Endothelial cell of umbilical vein (primary cell): ENCODE results near the gene ENDOG. TPM values are rescaled to one million over a fixed set of nuclear protein-coding genes. Genes with fewer than 3 reads are reported as not detected.

Experiments
- BruUV-seq: library from RNA; stranded (reverse); fragments of 400-500 nt; replicated peaks from 2 replicates; lab custom pipeline; 2021; lab: Mats Ljungman, UMichigan
- CTCF ChIA-PET: fragments of 300-600, 350-600 bp; sonication (Branson Sonifier 250); formaldehyde crosslinking; loops from one replicate; lab custom pipeline; 2021; ENCODE audit warnings: antibody characterized with exemption, inconsistent platforms; lab: Charles Lee
- POLR2A ChIA-PET: fragments of 300-600, 350-600 bp; sonication (Branson Sonifier 250); formaldehyde crosslinking; loops from one replicate; lab custom pipeline; 2021; ENCODE audit warnings: antibody characterized with exemption, inconsistent platforms; lab: Charles Lee
- DNase-seq: peaks from one replicate; pipeline ENCODE4 v3.0.0-alpha.2; 2011; ENCODE audit warnings: low read depth, low spot score
- FAIRE-seq: peaks from 2 replicates; lab custom pipeline; 2011; peaks lifted over from hg19 to GRCh38; lab: Jason Lieb, UNC
- H2AFZ ChIP-seq: 2 replicates; pipeline ENCODE4 v1.6.0; 2012; ENCODE audit warnings: low read depth, low read length, control low read depth, inconsistent platforms
- H3K27ac ChIP-seq: 2 replicates; pipeline ENCODE4 v1.5.1; 2011; ENCODE audit warnings: low read depth, mild to moderate bottlenecking, control low read depth, low read length, moderate library complexity; ENCODE audit not compliant: insufficient read depth
- H3K27me3 ChIP-seq, 2 experiments: 2 replicates each; pipeline versions ENCODE4 v1.6.0 to v1.6.1; 2011; ENCODE audit warnings: low read length in 2 of 2, mixed read lengths in 1 of 2; ENCODE audit not compliant: control insufficient read depth in 2 of 2, insufficient read depth in 2 of 2
- H3K36me3 ChIP-seq, 2 experiments: 2 replicates in 1 of 2; 3 replicates in 1 of 2; pipeline ENCODE4 v1.5.1; 2011; ENCODE audit warnings: low read length in 2 of 2, mild to moderate bottlenecking in 1 of 2, moderate library complexity in 1 of 2; ENCODE audit not compliant: control insufficient read depth in 2 of 2, insufficient read depth in 2 of 2; ENCODE audit errors: extremely low read depth in 1 of 2
- H3K4me1 ChIP-seq: 3 replicates; pipeline ENCODE4 v1.5.1; 2011; ENCODE audit warnings: mild to moderate bottlenecking, low read length; ENCODE audit not compliant: control insufficient read depth, insufficient read depth; ENCODE audit errors: extremely low read depth
- H3K4me2 ChIP-seq: 2 replicates; pipeline ENCODE4 v1.6.1; 2011; ENCODE audit warnings: low read length, control low read depth, mixed read lengths; ENCODE audit not compliant: insufficient read depth
- H3K4me3 ChIP-seq, 3 experiments: fragments of 200-600 bp in 1 of 3; sonication (generic), shearing (Covaris generic) in 1 of 3; replicated peaks in 1 of 3; 2 replicates each; pipeline ENCODE4 v1.5.1; 2011 to 2016; ENCODE audit warnings: control low read depth in 3 of 3, low read length in 3 of 3, mild to moderate bottlenecking in 2 of 3, inconsistent platforms in 1 of 3, low read depth in 1 of 3, moderate library complexity in 1 of 3; ENCODE audit not compliant: insufficient read depth in 1 of 3
- H3K79me2 ChIP-seq: 2 replicates; pipeline ENCODE4 v1.6.0; 2012; ENCODE audit warnings: low read length, inconsistent platforms; ENCODE audit not compliant: control insufficient read depth, insufficient read depth
- H3K9ac ChIP-seq: replicated peaks from 2 replicates; pipeline ENCODE3; 2011; ENCODE audit warnings: low read length, control low read depth; ENCODE audit not compliant: insufficient read depth; ENCODE audit errors: extremely low read depth
- H3K9me1 ChIP-seq: replicated peaks from 3 replicates; pipeline ENCODE4 v1.6.0; 2011; ENCODE audit warnings: mild to moderate bottlenecking, low read length; ENCODE audit not compliant: control insufficient read depth, insufficient read depth; ENCODE audit errors: extremely low read depth
- H3K9me3 ChIP-seq: replicated peaks from 2 replicates; pipeline ENCODE4 v1.5.1; 2012; ENCODE audit warnings: low read length, inconsistent platforms; ENCODE audit not compliant: control insufficient read depth, insufficient read depth
- H4K20me1 ChIP-seq: replicated peaks from 2 replicates; pipeline ENCODE3; 2011; ENCODE audit warnings: mild to moderate bottlenecking, low read length; ENCODE audit not compliant: control insufficient read depth, insufficient read depth; ENCODE audit errors: extremely low read depth
- EZH2 ChIP-seq: IDR thresholded peaks from 2 replicates; pipeline ENCODE4 v1.6.1; 2012; ENCODE audit warnings: borderline replicate concordance, low read depth, mild to moderate bottlenecking, moderate library complexity, low read length, inconsistent platforms; ENCODE audit not compliant: severe bottlenecking
- FOS ChIP-seq: IDR thresholded peaks from 2 replicates; pipeline ENCODE4 v1.6.1; 2011; ENCODE audit warnings: mild to moderate bottlenecking, low read length, moderate library complexity, borderline replicate concordance; ENCODE audit not compliant: insufficient read depth
- JUN ChIP-seq: IDR thresholded peaks from 2 replicates; pipeline ENCODE4 v1.6.1; 2011; ENCODE audit warnings: borderline replicate concordance, low read depth; ENCODE audit not compliant: insufficient read length, insufficient read depth
- POLR2A ChIP-seq: IDR thresholded peaks from 2 replicates; pipeline ENCODE4 v1.6.1; 2012; ENCODE audit warnings: low read depth, mild to moderate bottlenecking, control low read depth, low read length
- POLR2AphosphoS5 ChIP-seq: IDR thresholded peaks from 2 replicates; pipeline ENCODE4 v1.6.1; 2012; ENCODE audit warnings: low read depth, mild to moderate bottlenecking, control low read depth, low read length, moderate library complexity; ENCODE audit not compliant: insufficient read depth
- dilution Hi-C: fragments of 300-500 bp; cut with MboI; formaldehyde crosslinking; loops from one replicate; pipeline ENCODE4 v1.15.0; 2019; ENCODE audit warnings: low sequenced_read_pairs; ENCODE audit not compliant: extremely low pct_ligation_motif_present
- intact Hi-C: fragments of 100-400 bp; cut with micrococcal nuclease; formaldehyde crosslinking; loops from one replicate; pipeline ENCODE4 v1.10.0; 2022
- polyA plus RNA-seq, 4 experiments: library from polyadenylated mRNA; depleted of rRNA in 3 of 4; stranded (reverse) in 3 of 4; unstranded in 1 of 4; fragments of >200 nt; gene quantifications; 2 replicates each; pipeline versions ENCODE4 v1.2.1 to v1.2.3, GENCODE V29; 2011 to 2012; ENCODE audit warnings: missing spikeins in 1 of 4
- total RNA-seq: library from RNA; stranded (reverse); gene quantifications from 2 replicates; pipeline ENCODE4 v1.2.3, GENCODE V29; 2021
- TF ChIP-seq, protein P1 (sequence below), 2 donors: IDR thresholded peaks; 1 replicate in 1 of 2; 2 replicates in 1 of 2; pipeline ENCODE4 v1.5.1; 2011; ENCODE audit warnings: low read length in 2 of 2, mild to moderate bottlenecking in 2 of 2, moderate library complexity in 2 of 2, control low read depth in 1 of 2, inconsistent platforms in 1 of 2, low read depth in 1 of 2; ENCODE audit not compliant: insufficient read depth in 1 of 2; ENCODE audit errors: extremely low read depth in 1 of 2
- TF ChIP-seq, protein P2 (sequence below): IDR thresholded peaks from 2 replicates; pipeline ENCODE4 v1.6.1; 2011; ENCODE audit not compliant: insufficient read depth, insufficient read length

ENDOG gene
- total and polyA plus RNA-seq, 2 donors (not counting 3 experiments of a cell fraction or from before 2014, with no cell fraction given): 18.0 to 21.1 TPM

DNA sequence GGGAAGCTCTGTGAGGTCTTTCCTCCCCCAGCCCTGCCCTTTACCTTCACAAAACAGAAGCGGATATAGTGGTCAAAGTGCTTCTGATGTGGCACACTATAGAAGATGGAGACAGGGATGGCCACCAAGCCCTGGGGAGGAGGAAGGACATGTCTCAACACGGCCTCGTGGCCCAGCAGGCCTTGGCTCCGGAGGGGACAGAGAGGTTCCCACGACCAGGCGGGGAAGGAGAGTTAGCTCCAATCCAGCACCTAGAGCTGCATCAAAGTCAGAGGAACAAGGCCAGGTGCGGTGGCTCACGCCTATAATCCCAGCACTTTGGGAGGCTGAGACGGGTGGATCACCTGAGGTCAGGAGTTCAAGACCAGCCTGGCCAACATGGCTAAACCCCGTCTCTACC, 15.4 kb downstream of the ENDOG start:
- no peak overlapping the region for H3K4me2 ChIP-seq
- H4K20me1 ChIP-seq: no peaks in the 10 kb centered on the region
- peaks cover 1% of the 10 kb centered on the region for H3K4me1 ChIP-seq
- no peaks in the 10 kb centered on the region for H3K9me3 ChIP-seq
- intact Hi-C loops: no loop called here
- H3K36me3 ChIP-seq: no peaks in the 10 kb centered on the region
- DNase-seq: no peak
- CTCF ChIA-PET: no interaction called here
- H3K79me2 ChIP-seq: peaks cover 6% of the 10 kb centered on the region
- no TSS peak for BruUV-seq
- dilution Hi-C loops: no loop called here
- FAIRE-seq: no peak
- no peak overlapping the region for H2AFZ ChIP-seq
- H3K4me3 ChIP-seq: no peak overlapping the region
- POLR2A ChIA-PET: no interaction called here
- H3K27me3 ChIP-seq: no peaks in the 10 kb centered on the region
- no peaks in the 10 kb centered on the region for H3K9me1 ChIP-seq
- no peak overlapping the region for H3K27ac ChIP-seq
- H3K9ac ChIP-seq: no peak overlapping the region
- no peak for TF ChIP-seq POLR2A
- TF ChIP-seq, protein P1, sequence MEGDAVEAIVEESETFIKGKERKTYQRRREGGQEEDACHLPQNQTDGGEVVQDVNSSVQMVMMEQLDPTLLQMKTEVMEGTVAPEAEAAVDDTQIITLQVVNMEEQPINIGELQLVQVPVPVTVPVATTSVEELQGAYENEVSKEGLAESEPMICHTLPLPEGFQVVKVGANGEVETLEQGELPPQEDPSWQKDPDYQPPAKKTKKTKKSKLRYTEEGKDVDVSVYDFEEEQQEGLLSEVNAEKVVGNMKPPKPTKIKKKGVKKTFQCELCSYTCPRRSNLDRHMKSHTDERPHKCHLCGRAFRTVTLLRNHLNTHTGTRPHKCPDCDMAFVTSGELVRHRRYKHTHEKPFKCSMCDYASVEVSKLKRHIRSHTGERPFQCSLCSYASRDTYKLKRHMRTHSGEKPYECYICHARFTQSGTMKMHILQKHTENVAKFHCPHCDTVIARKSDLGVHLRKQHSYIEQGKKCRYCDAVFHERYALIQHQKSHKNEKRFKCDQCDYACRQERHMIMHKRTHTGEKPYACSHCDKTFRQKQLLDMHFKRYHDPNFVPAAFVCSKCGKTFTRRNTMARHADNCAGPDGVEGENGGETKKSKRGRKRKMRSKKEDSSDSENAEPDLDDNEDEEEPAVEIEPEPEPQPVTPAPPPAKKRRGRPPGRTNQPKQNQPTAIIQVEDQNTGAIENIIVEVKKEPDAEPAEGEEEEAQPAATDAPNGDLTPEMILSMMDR (IDR thresholded peaks at IDR 0.05; ENCODE audit: extremely low read depth in 1 of 2, insufficient read depth in 1 of 2, low read depth in 1 of 2, low read length in 2 of 2): no peak
- TF ChIP-seq JUN: no peak
- TF ChIP-seq EZH2: no peak
- no peak for TF ChIP-seq POLR2AphosphoS5
- TF ChIP-seq, protein P2, sequence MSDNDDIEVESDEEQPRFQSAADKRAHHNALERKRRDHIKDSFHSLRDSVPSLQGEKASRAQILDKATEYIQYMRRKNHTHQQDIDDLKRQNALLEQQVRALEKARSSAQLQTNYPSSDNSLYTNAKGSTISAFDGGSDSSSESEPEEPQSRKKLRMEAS: no peak
- TF ChIP-seq FOS: no peak
